Keratinocyte (primary cell): ENCODE data around the gene RERE. TPM values are rescaled to one million over a fixed set of nuclear protein-coding genes. Genes with fewer than 3 reads are reported as not detected.
A peak's percentile ranks its signal among the peaks of the same experiment; 100 is the strongest.

Source experiments
- DNase-seq: peaks from one replicate; pipeline ENCODE4 v3.0.0-alpha.2; 2011; ENCODE audit warnings: low read depth, missing footprints, low spot score
- FAIRE-seq: peaks from 2 replicates; lab custom pipeline; 2011; peaks lifted over from hg19 to GRCh38; lab: Jason Lieb, UNC
- H2AFZ ChIP-seq: 2 replicates; pipeline ENCODE4 v1.6.0; 2012; ENCODE audit warnings: low read length, control low read depth, inconsistent platforms; ENCODE audit not compliant: control insufficient read depth
- H3K27ac ChIP-seq: 2 replicates; pipeline ENCODE4 v1.5.1; 2011; ENCODE audit warnings: low read length; ENCODE audit not compliant: control insufficient read depth, insufficient read depth
- H3K27me3 ChIP-seq: 3 replicates; pipeline ENCODE4 v1.6.0; 2011; ENCODE audit warnings: low read length; ENCODE audit not compliant: control insufficient read depth, insufficient read depth; ENCODE audit errors: extremely low read depth
- H3K36me3 ChIP-seq, 2 experiments: 2 replicates in 1 of 2; 3 replicates in 1 of 2; pipeline ENCODE4 v1.5.1; 2011; ENCODE audit warnings: low read length in 2 of 2, mild to moderate bottlenecking in 1 of 2; ENCODE audit not compliant: control insufficient read depth in 2 of 2, insufficient read depth in 2 of 2; ENCODE audit errors: extremely low read depth in 1 of 2
- H3K4me1 ChIP-seq: 3 replicates; pipeline ENCODE4 v1.5.1; 2011; ENCODE audit warnings: low read length; ENCODE audit not compliant: control insufficient read depth, insufficient read depth; ENCODE audit errors: extremely low read depth
- H3K4me2 ChIP-seq: 3 replicates; pipeline ENCODE4 v1.6.0; 2011; ENCODE audit warnings: low read depth, low read length; ENCODE audit not compliant: control insufficient read depth, insufficient read depth; ENCODE audit errors: extremely low read depth
- H3K4me3 ChIP-seq, 3 experiments: fragments of 200-600 bp in 1 of 3; sonication (generic) in 1 of 3; 2 replicates in 2 of 3; 3 replicates in 1 of 3; pipeline ENCODE4 v1.5.1; 2011 to 2016; ENCODE audit warnings: low read length in 3 of 3, mild to moderate bottlenecking in 3 of 3, control low read depth in 2 of 3, inconsistent platforms in 1 of 3, low read depth in 1 of 3, mixed read lengths in 1 of 3, mixed run types in 1 of 3, moderate library complexity in 1 of 3; ENCODE audit not compliant: control insufficient read depth in 2 of 3, insufficient read depth in 2 of 3; ENCODE audit errors: extremely low read depth in 1 of 3
- H3K79me2 ChIP-seq: 2 replicates; pipeline ENCODE4 v1.6.0; 2012; ENCODE audit warnings: low read length; ENCODE audit not compliant: control insufficient read depth, insufficient read depth
- H3K9ac ChIP-seq: 3 replicates; pipeline ENCODE4 v1.6.0; 2011; ENCODE audit warnings: low read length; ENCODE audit not compliant: control insufficient read depth, insufficient read depth; ENCODE audit errors: extremely low read depth
- H3K9me1 ChIP-seq: 3 replicates; pipeline ENCODE4 v1.6.0; 2011; ENCODE audit warnings: low read length; ENCODE audit not compliant: control insufficient read depth, insufficient read depth; ENCODE audit errors: extremely low read depth
- H3K9me3 ChIP-seq: 2 replicates; pipeline ENCODE4 v1.5.1; 2012; ENCODE audit warnings: low read depth, low read length; ENCODE audit not compliant: control insufficient read depth
- H4K20me1 ChIP-seq: 3 replicates; pipeline ENCODE4 v1.6.0; 2011; ENCODE audit warnings: low read length; ENCODE audit not compliant: control insufficient read depth, insufficient read depth; ENCODE audit errors: extremely low read depth
- EZH2 ChIP-seq: IDR thresholded peaks from one replicate; pipeline ENCODE4 v1.6.1; 2012; ENCODE audit warnings: inconsistent platforms, mild to moderate bottlenecking, low read length, moderate library complexity
- dilution Hi-C: fragments of 300-500 bp; cut with MboI; formaldehyde crosslinking; loops from one replicate; pipeline ENCODE4 v1.7.0; 2020; ENCODE audit warnings: low sequenced_read_pairs; ENCODE audit not compliant: extremely low pct_ligation_motif_present
- polyA minus RNA-seq, 3 experiments: library from RNA; depleted of rRNA, polyadenylated mRNA; stranded (reverse); fragments of >200 nt; gene quantifications; 1 replicate in 1 of 3; 2 replicates in 1 of 3; 3 replicates in 1 of 3; pipeline ENCODE4 v1.2.3, GENCODE V29; 2011
- polyA plus RNA-seq, 5 experiments: library from polyadenylated mRNA; depleted of rRNA in 3 of 5; stranded (reverse) in 3 of 5; stranded (forward) in 1 of 5; unstranded in 1 of 5; fragments of >200 nt; gene quantifications; 1 replicate in 1 of 5; 2 replicates in 3 of 5; 3 replicates in 1 of 5; pipeline versions ENCODE4 v1.2.1 to v1.2.3, GENCODE V29; 2011 to 2012; ENCODE audit warnings: missing spikeins in 2 of 5, low read depth in 1 of 5, low replicate concordance in 1 of 5
- TF ChIP-seq, protein P1 (sequence below), 3 experiments: IDR thresholded peaks in 1 of 3; conservative IDR thresholded peaks in 1 of 3; optimal IDR thresholded peaks in 1 of 3; 2 replicates in 2 of 3; 3 replicates in 1 of 3; pipeline versions ENCODE3 to v1.5.1; 2011; ENCODE audit warnings: low read length in 3 of 3, mild to moderate bottlenecking in 3 of 3, moderate library complexity in 2 of 3, control low read depth in 1 of 3, inconsistent platforms in 1 of 3; ENCODE audit not compliant: insufficient read depth in 2 of 3; ENCODE audit errors: extremely low read depth in 1 of 3

Gene RERE
- 2.8 to 3.8 TPM (median 3.6 TPM) in 3 replicates for polyA plus RNA-seq
- 32.8 TPM for polyA plus RNA-seq (2011; ENCODE audit: low read depth)
- 8.1 and 10.5 TPM in 2 replicates for polyA plus RNA-seq (2011; cell fraction: cytosol; rRNA removed)
- 26.3 and 30.2 TPM in 2 replicates for polyA plus RNA-seq (2011; cell fraction: nucleus; rRNA removed)
- polyA plus RNA-seq (2012; ENCODE audit: low replicate concordance): 13.7 and 17.2 TPM in 2 replicates
- polyA minus RNA-seq: 22.0 to 29.9 TPM (median 28.0 TPM) in 3 replicates
- polyA minus RNA-seq (2011; cell fraction: cytosol; rRNA and poly(A)+ RNA removed): 28.6 TPM
- 16.4 and 51.3 TPM in 2 replicates for polyA minus RNA-seq (2011; cell fraction: nucleus; rRNA and poly(A)+ RNA removed)

DNA sequence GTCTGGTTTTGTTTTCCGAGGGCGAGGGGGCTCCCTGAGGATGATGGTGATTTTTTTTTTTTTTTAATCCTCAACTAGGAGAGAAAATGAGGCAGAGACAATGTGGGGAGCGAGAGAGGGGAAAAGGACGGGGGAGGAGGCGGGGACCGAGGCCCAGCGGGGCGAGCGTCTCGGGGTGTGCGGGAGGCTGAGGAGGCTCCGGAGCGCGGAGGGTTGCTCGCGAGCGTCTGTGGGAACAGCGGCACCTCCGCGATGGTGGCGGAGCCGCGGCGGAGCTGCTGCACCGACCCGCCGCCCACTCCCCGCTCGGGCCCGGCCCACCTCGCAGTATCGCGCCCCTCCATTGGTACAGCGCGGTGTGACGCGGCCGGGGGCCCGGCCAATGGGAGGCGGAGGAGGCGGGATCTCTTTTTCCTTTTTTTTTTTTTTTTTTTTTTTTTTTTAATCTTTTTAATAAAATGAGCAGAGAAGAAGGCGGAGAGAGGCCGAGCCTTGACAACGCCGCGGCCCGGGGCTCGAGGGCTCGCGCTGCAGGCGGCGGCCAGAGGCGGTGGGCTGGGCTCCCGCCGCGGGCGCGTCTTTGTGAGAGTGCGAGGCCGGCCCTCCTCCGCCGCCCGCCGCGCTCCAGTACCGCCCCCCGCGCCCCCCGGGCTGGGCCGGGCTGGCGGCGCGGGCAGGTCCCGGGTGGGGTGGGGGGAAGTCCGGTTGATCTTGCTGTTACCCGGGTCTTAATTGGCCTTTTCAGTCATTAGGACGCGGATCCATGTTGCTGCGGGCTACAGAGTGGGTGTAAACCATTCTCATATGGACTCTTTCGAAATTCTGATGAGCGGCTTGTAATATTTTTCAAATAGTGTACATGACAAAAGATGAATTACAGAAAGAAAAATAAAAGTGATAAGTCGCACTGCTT lies at the start of gene RERE:
RERE (minus strand) TSS at position 229 of the 913 bp plus-strand sequence.
- Histone ChIP-seq H3K9ac (peak within 1 kb of the TSS; percentile 98), H3K9me3 (no peaks in the 10 kb centered on the region), H3K27ac (peak within 1 kb of the TSS; percentile 94), H3K9me1 (no peaks in the 10 kb centered on the region), H2AFZ (peak within 1 kb of the TSS; percentile 86), H3K79me2 (peaks cover 24% of the 10 kb centered on the region), H3K4me3 (peak within 1 kb of the TSS; percentile 91 to 94 (median 91)), H3K4me2 (peak within 1 kb of the TSS; percentile 99), H3K27me3 (no peaks in the 10 kb centered on the region), H3K4me1 (peaks cover 28% of the 10 kb centered on the region), H3K36me3 (no peaks in the 10 kb centered on the region), H4K20me1 (no peaks in the 10 kb centered on the region)
- dilution Hi-C loops: no loop called here
- peak; percentile 44 for DNase-seq
- no peak for FAIRE-seq
- no peak for TF ChIP-seq EZH2
- TF ChIP-seq, protein P1, sequence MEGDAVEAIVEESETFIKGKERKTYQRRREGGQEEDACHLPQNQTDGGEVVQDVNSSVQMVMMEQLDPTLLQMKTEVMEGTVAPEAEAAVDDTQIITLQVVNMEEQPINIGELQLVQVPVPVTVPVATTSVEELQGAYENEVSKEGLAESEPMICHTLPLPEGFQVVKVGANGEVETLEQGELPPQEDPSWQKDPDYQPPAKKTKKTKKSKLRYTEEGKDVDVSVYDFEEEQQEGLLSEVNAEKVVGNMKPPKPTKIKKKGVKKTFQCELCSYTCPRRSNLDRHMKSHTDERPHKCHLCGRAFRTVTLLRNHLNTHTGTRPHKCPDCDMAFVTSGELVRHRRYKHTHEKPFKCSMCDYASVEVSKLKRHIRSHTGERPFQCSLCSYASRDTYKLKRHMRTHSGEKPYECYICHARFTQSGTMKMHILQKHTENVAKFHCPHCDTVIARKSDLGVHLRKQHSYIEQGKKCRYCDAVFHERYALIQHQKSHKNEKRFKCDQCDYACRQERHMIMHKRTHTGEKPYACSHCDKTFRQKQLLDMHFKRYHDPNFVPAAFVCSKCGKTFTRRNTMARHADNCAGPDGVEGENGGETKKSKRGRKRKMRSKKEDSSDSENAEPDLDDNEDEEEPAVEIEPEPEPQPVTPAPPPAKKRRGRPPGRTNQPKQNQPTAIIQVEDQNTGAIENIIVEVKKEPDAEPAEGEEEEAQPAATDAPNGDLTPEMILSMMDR (optimal IDR thresholded peaks at IDR 0.05 in 1 of 3, IDR thresholded peaks at IDR 0.05 in 1 of 3, conservative IDR thresholded peaks at IDR 0.05 in 1 of 3; ENCODE audit: extremely low read depth in 1 of 3, insufficient read depth in 2 of 3, low read length in 3 of 3): peak in 1 of 3 experiments; percentile 5

DNA sequence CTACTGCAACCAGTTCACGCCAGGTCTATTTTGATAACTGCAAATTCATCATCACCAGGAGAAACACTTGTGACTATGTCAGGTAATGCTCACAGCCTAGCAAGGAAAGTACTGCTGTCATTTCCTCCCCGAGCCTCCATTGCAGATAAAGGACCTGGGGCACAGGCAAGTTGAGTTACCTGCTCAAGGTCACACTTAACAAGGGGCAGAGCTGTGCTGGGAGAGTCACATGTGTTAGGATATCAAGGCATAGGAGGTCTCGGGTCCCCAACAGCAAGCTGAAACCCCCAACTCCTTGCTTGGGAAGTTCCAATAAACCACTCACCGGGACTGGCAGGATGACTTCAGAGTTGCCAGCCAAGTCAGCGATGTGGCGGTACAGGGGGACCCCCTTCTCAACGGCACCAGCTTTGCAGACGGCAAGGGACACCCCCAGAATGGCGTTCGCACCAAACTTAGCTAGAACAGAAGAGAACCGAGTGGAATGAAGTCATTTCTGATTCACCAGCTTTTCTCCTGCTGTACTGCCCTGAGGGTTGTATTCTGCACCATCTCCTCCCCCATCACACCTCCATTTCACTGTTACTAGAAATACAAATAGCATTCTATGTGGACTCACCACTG lies 49.5 kb upstream of the RERE start:
- H3K9me3 ChIP-seq: no peaks in the 10 kb centered on the region
- no peaks in the 10 kb centered on the region for H3K9me1 ChIP-seq
- H4K20me1 ChIP-seq: peaks cover 78% of the 10 kb centered on the region
- H3K79me2 ChIP-seq: peaks cover 65% of the 10 kb centered on the region
- H3K9ac ChIP-seq: no peak overlapping the region
- no peak overlapping the region for H3K4me2 ChIP-seq
- dilution Hi-C loops: no loop called here
- DNase-seq (no peak), FAIRE-seq (peak; percentile 56)
- H3K4me3 ChIP-seq: no peak overlapping the region
- peaks cover 9% of the 10 kb centered on the region for H3K4me1 ChIP-seq
- H3K27ac ChIP-seq: no peak overlapping the region
- H3K36me3 ChIP-seq: peaks cover 77 to 85% of the 10 kb centered on the region in 2 experiments
- no peak for TF ChIP-seq EZH2
- TF ChIP-seq, protein P1 (optimal IDR thresholded peaks at IDR 0.05 in 1 of 3, IDR thresholded peaks at IDR 0.05 in 1 of 3, conservative IDR thresholded peaks at IDR 0.05 in 1 of 3; ENCODE audit: extremely low read depth in 1 of 3, insufficient read depth in 2 of 3, low read length in 3 of 3): no peak
- H3K27me3 ChIP-seq: no peaks in the 10 kb centered on the region
- H2AFZ ChIP-seq: no peak overlapping the region
